Measurements from ENCODE around the gene C3orf22. TPM values are rescaled to one million over a fixed set of nuclear protein-coding genes. Genes with fewer than 3 reads are reported as not detected.

Gene C3orf22
- total RNA-seq, 2 experiments from 2014 or later = not detected

DNA sequence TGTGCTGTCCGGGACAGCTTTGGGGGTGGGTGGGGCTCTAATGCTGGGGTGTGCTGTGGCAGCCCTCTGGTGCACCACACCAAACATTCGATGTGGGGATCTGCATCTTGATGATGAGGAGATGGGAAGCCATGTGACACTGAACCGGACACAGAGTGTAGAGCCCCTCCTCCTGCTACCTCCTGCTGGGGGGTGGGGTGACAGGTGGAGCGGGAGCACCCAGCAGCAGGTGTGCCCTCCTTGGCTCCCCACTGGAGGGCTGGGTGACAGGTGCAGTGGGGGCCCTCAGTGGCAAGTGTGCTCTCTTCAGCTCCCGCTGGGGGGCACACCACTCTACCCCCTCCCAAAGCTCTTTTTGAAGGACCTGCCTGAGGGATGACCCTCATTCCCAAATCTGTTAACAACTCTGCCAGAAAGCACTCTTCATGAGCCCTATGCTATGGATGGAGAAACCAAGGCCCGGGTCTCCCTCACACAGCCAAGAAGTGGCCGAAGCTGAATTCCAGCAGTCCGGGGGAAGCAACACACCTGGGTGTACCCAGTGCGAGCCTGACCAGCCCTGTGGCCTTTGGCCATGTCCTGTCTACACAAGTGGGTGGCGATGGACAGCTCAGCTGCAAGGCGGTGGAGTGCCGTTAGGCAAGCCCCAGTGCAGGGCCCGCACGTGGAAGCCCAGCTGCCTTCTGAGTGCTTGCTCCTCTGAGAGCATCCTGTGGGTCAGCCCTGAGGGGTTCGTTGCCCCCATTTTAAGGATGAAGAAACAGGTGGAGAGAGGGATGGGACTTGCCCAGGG is 40.5 kb downstream of the C3orf22 start:
- H3K4me3 ChIP-seq (ENCODE audit: low read length) = no peak overlapping the region
- no peaks in the 10 kb centered on the region for H3K36me3 ChIP-seq (ENCODE audit: insufficient read depth, low read length)
- Mint-ChIP-seq H3K27ac (no peak overlapping the region), H3K4me3 (no peak overlapping the region), H3K9me3 (no peaks in the 10 kb centered on the region), H3K27me3 (peaks cover 12% of the 10 kb centered on the region), H3K4me1 (ENCODE audit: low read depth) (no peaks in the 10 kb centered on the region), H3K36me3 (ENCODE audit: low read depth) (no peaks in the 10 kb centered on the region)
- TF ChIP-seq, protein P1, sequence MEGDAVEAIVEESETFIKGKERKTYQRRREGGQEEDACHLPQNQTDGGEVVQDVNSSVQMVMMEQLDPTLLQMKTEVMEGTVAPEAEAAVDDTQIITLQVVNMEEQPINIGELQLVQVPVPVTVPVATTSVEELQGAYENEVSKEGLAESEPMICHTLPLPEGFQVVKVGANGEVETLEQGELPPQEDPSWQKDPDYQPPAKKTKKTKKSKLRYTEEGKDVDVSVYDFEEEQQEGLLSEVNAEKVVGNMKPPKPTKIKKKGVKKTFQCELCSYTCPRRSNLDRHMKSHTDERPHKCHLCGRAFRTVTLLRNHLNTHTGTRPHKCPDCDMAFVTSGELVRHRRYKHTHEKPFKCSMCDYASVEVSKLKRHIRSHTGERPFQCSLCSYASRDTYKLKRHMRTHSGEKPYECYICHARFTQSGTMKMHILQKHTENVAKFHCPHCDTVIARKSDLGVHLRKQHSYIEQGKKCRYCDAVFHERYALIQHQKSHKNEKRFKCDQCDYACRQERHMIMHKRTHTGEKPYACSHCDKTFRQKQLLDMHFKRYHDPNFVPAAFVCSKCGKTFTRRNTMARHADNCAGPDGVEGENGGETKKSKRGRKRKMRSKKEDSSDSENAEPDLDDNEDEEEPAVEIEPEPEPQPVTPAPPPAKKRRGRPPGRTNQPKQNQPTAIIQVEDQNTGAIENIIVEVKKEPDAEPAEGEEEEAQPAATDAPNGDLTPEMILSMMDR (IDR thresholded peaks at IDR 0.05) = no peak
- CTCF ChIA-PET = no interaction called here
- intact Hi-C loops (cut with DNase I, micrococcal nuclease) = no loop called here
- peaks cover 3% of the 10 kb centered on the region for H3K4me1 ChIP-seq (ENCODE audit: insufficient read depth, low read length)
- no peak for ATAC-seq (ENCODE audit: poor library complexity)
- H3K27me3 ChIP-seq (ENCODE audit: control insufficient read depth in 1 of 2, insufficient read depth in 2 of 2, low read length in 2 of 2) = peaks cover 5 to 8% of the 10 kb centered on the region in 2 experiments
- DNase-seq = no peak
- H3K27ac ChIP-seq (ENCODE audit: low read depth in 1 of 2, low read length in 2 of 2) = no peak overlapping the region
- no peaks in the 10 kb centered on the region for H3K9me3 ChIP-seq (ENCODE audit: control insufficient read depth in 1 of 2, insufficient read depth in 1 of 2, low read length in 2 of 2)
- POLR2A ChIA-PET = no interaction called here

GRCh38 chr3:126517291-126517951 is 41.3 kb downstream of the C3orf22 start, which contains the start of gene UROC1:
Gene UROC1, minus strand, starts transcription at chr3:126517773. Its CDS starts 54 bp downstream, at chr3:126517719.
- Mint-ChIP-seq H3K27ac (no peak within 1 kb of the TSS), H3K9me3 (no peaks in the 10 kb centered on the region), H3K36me3 (ENCODE audit: low read depth) (no peaks in the 10 kb centered on the region), H3K4me1 (ENCODE audit: low read depth) (no peaks in the 10 kb centered on the region), H3K4me3 (no peak within 1 kb of the TSS), H3K27me3 (peaks cover 5% of the 10 kb centered on the region)
- ATAC-seq (ENCODE audit: poor library complexity) (no peak), DNase-seq (no peak)
- TF ChIP-seq, protein P1 (IDR thresholded peaks at IDR 0.05) = no peak
- Histone ChIP-seq H3K27me3 (ENCODE audit: control insufficient read depth in 1 of 2, insufficient read depth in 2 of 2, low read length in 2 of 2) (peaks cover 0 to 5% of the 10 kb centered on the region in 2 experiments), H3K27ac (ENCODE audit: low read depth in 1 of 2, low read length in 2 of 2) (no peak within 1 kb of the TSS), H3K36me3 (ENCODE audit: insufficient read depth, low read length) (no peaks in the 10 kb centered on the region), H3K9me3 (ENCODE audit: control insufficient read depth in 1 of 2, insufficient read depth in 1 of 2, low read length in 2 of 2) (no peaks in the 10 kb centered on the region), H3K4me1 (ENCODE audit: insufficient read depth, low read length) (peaks cover 2% of the 10 kb centered on the region), H3K4me3 (ENCODE audit: low read length) (no peak within 1 kb of the TSS)
- intact Hi-C loops (cut with DNase I, micrococcal nuclease) = no loop called here
- CTCF ChIA-PET = no interaction called here
- POLR2A ChIA-PET = no interaction called here

- Histone ChIP-seq H3K36me3 (ENCODE audit: insufficient read depth, low read length) (no peaks in the 10 kb centered on the region), H3K4me3 (ENCODE audit: low read length) (no peak overlapping the region), H3K9me3 (ENCODE audit: control insufficient read depth in 1 of 2, insufficient read depth in 1 of 2, low read length in 2 of 2) (no peaks in the 10 kb centered on the region), H3K4me1 (ENCODE audit: insufficient read depth, low read length) (no peaks in the 10 kb centered on the region), H3K27me3 (ENCODE audit: control insufficient read depth in 1 of 2, insufficient read depth in 2 of 2, low read length in 2 of 2) (peaks cover 0 to 5% of the 10 kb centered on the region in 2 experiments), H3K27ac (ENCODE audit: low read depth in 1 of 2, low read length in 2 of 2) (no peak overlapping the region)
- H3K4me3 Mint-ChIP-seq = no peak overlapping the region
- no peaks in the 10 kb centered on the region for H3K36me3 Mint-ChIP-seq (ENCODE audit: low read depth)
- ATAC-seq (ENCODE audit: poor library complexity) = no peak
- ChIA-PET POLR2A (no interaction called here), CTCF (no interaction called here)
- TF ChIP-seq, protein P1 (IDR thresholded peaks at IDR 0.05) = no peak
- intact Hi-C loops (cut with DNase I, micrococcal nuclease) = no loop called here
- H3K4me1 Mint-ChIP-seq (ENCODE audit: low read depth) = no peaks in the 10 kb centered on the region
- H3K27me3 Mint-ChIP-seq = no peaks in the 10 kb centered on the region
- H3K27ac Mint-ChIP-seq = no peak overlapping the region
- DNase-seq = no peak
- no peaks in the 10 kb centered on the region for H3K9me3 Mint-ChIP-seq
Observed at GRCh38 chr3:126516936-126517290, 41.8 kb downstream of the C3orf22 start.

All from CD4-positive, alpha-beta T cell (primary cell).